ENCODE results near the gene CNIH2. TPM values are rescaled to one million over a fixed set of nuclear protein-coding genes. Genes with fewer than 3 reads are reported as not detected.
"Not testable (repeated sequence)": the region's sequence is repeated elsewhere in the genome, so short reads cannot be mapped to it uniquely, and the experiment has no call there.

The CNIH2 gene
- total RNA-seq, 3 donors from 2014 or later: 1.4 to 1.8 (median 1.7) TPM

GRCh38 chr11:66315921-66316811, 38.2 kb downstream of the CNIH2 start:
- DNase-seq (no peak), ATAC-seq (no peak)
- Mint-ChIP-seq H3K9me3 (no peaks in the 10 kb centered on the region), H3K27me3 (ENCODE audit: low read depth) (peaks cover 2% of the 10 kb centered on the region), H3K4me1 (ENCODE audit: low read depth) (peaks cover 66% of the 10 kb centered on the region), H3K4me3 (no peak overlapping the region), H3K36me3 (ENCODE audit: insufficient read depth) (no peaks in the 10 kb centered on the region)

DNA sequence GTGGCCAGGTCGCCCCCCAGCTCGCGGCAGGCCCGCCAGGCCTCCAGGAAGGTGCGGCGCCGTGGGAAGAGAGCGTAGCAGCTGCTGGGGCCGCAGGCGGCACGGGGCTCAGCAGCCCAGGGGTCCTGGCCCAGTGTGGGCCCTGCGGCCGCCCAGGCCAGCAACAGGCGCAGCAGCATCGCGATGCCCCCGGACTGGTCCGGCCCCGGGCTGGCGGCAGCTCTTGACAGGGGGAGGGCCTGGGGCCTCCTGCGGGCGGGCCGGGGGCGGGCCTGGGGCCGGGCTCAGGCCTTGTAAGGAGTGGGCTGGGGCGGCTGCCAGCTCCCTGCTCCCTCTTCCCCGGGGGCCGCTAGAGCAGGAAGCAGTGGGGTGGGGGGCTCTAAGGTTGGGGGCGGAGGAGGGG, 38.9 kb downstream of the CNIH2 start, which contains the start of gene CD248:
TSS of gene CD248 (minus strand) at position 196 of the 403 bp plus-strand sequence. CDS start at position 179, 17 bp downstream.
- DNase-seq: no peak
- ATAC-seq: no peak
- Mint-ChIP-seq H3K4me1 (ENCODE audit: low read depth) (peaks cover 62% of the 10 kb centered on the region), H3K27me3 (ENCODE audit: low read depth) (peaks cover 2% of the 10 kb centered on the region), H3K9me3 (no peaks in the 10 kb centered on the region), H3K36me3 (ENCODE audit: insufficient read depth) (no peaks in the 10 kb centered on the region), H3K4me3 (peak within 1 kb of the TSS; percentile 47)

- Mint-ChIP-seq H3K4me1 (ENCODE audit: low read depth) (peaks cover 57% of the 10 kb centered on the region), H3K36me3 (ENCODE audit: insufficient read depth) (no peaks in the 10 kb centered on the region), H3K9me3 (no peaks in the 10 kb centered on the region), H3K4me3 (peak overlapping the region; percentile 47), H3K27me3 (ENCODE audit: low read depth) (peaks cover 2% of the 10 kb centered on the region)
- DNase-seq: peak; percentile 28
- ATAC-seq: no peak
Measured at GRCh38 chr11:66317322-66317722, 39.3 kb downstream of the CNIH2 start.

- Mint-ChIP-seq H3K36me3 (ENCODE audit: insufficient read depth) (no peaks in the 10 kb centered on the region), H3K9me3 (no peaks in the 10 kb centered on the region), H3K27me3 (ENCODE audit: low read depth) (peaks cover 2% of the 10 kb centered on the region), H3K4me3 (peak overlapping the region; percentile 21), H3K4me1 (ENCODE audit: low read depth) (peaks cover 55% of the 10 kb centered on the region)
- DNase-seq: no peak
- ATAC-seq: peak; percentile 56 to 58
Measured at GRCh38 chr11:66317723-66318599, 40.0 kb downstream of the CNIH2 start.

DNA sequence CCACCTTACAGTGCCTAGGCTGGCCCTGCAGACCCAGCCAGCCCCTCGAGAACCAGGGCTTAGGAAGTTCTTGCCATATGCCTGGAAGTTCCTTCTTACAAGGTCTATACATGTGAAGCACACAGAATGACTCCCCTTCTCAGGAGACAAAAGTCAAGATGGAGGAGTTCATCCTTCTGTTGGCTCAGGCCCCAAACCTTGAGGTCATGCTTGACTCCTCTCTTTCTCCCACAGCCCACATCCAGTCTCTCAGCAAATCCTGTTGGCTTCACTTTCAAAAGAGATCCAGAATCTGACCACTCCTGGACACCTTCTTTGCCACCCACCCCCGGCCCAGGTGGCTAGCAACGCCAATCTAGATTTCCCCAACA, 40.6 kb downstream of the CNIH2 start:
- DNase-seq: no peak
- Mint-ChIP-seq H3K27me3 (ENCODE audit: low read depth) (peaks cover 2% of the 10 kb centered on the region), H3K4me3 (no peak overlapping the region), H3K36me3 (ENCODE audit: insufficient read depth) (no peaks in the 10 kb centered on the region), H3K9me3 (no peaks in the 10 kb centered on the region), H3K4me1 (ENCODE audit: low read depth) (peaks cover 51% of the 10 kb centered on the region)
- no peak for ATAC-seq

DNA sequence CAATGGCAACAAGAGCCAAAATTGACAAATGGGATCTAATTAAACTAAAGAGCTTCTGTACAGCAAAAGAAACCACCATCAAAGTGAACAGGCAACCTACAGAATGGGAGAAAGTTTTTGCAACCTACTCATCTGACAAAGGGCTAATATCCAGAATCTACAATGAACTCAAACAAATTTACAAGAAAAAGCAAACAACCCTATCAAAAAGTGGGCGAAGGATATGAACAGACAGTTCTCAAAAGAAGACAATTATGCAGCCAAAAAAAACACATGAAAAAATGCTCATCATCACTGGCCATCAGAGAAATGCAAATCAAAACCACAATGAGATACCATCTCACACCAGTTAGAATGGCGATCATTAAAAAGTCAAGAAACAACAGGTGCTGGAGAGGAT, 42.3 kb downstream of the CNIH2 start:
- not testable (repeated sequence) for DNase-seq; H3K27me3 Mint-ChIP-seq (ENCODE audit: low read depth); H3K9me3 Mint-ChIP-seq; H3K36me3 Mint-ChIP-seq (ENCODE audit: insufficient read depth); H3K4me3 Mint-ChIP-seq; ATAC-seq
- peaks cover 39% of the 10 kb centered on the region for H3K4me1 Mint-ChIP-seq (ENCODE audit: low read depth)

- not testable (repeated sequence) for H3K4me3 Mint-ChIP-seq; H3K36me3 Mint-ChIP-seq (ENCODE audit: insufficient read depth); H3K27me3 Mint-ChIP-seq (ENCODE audit: low read depth); ATAC-seq; DNase-seq; H3K9me3 Mint-ChIP-seq
- peaks cover 37% of the 10 kb centered on the region for H3K4me1 Mint-ChIP-seq (ENCODE audit: low read depth)
Measured at GRCh38 chr11:66320748-66321147, 42.8 kb downstream of the CNIH2 start.

DNA sequence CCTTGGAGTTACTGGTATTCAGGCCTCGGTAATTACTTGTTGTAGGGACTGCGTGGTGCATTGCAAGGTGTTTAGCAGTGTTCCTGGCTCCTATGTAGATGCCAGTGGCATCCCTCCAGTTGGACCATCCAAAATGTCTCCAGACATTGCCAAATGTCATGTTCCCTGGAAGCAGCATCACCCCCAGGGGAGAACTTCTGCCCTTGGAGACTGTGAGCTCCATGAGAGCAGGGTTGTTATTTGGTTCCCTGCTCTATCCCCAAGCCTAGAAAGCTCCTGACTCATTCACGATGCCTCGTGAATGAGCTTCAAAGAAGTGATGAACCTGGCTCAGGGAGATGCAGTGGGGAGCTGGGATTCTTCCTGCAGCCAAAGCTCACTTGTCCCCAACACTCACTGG, 43.6 kb downstream of the CNIH2 start:
- peaks cover 39% of the 10 kb centered on the region for H3K4me1 Mint-ChIP-seq (ENCODE audit: low read depth)
- peaks cover 2% of the 10 kb centered on the region for H3K27me3 Mint-ChIP-seq (ENCODE audit: low read depth)
- no peak overlapping the region for H3K4me3 Mint-ChIP-seq
- DNase-seq: no peak
- no peaks in the 10 kb centered on the region for H3K36me3 Mint-ChIP-seq (ENCODE audit: insufficient read depth)
- ATAC-seq: no peak
- H3K9me3 Mint-ChIP-seq: no peaks in the 10 kb centered on the region

DNA sequence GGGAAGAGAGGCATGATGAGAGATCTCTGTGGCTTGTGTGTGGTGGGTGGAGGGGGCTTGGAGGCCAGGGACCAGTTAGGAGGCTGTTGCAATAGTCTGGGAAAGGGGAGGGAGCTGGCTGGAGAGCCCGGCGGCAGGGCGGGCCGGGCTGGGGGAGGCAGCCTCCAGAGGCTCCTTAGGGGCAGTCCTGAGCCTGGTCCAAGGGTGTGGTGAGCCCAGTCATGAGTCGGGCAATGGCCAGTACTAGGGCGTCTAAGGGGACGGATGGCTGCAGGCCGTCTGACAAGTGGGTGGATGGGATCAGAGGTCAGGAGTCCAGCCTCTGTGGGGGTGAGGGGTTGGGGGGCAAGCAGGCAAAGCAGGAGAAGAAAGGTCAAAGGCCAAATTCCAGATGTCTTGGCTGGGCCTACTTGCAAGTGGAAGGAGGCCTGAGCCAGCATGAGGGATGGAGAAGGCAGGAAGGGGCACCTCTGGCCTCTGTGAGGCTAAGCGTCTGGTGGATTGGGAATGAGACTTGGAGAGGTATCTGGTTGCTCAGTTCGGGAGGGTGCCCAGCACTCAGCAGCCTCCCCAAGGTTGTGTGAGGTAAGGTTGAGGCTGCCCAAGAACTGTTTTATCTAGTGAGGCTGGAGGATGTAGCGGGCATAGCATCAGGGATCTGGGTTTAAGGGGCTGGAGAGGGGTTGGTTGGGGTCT, 44.9 kb downstream of the CNIH2 start:
- H3K27me3 Mint-ChIP-seq (ENCODE audit: low read depth): peaks cover 2% of the 10 kb centered on the region
- ATAC-seq (no peak), DNase-seq (no peak)
- H3K4me1 Mint-ChIP-seq (ENCODE audit: low read depth): peaks cover 41% of the 10 kb centered on the region
- no peak overlapping the region for H3K4me3 Mint-ChIP-seq
- H3K36me3 Mint-ChIP-seq (ENCODE audit: insufficient read depth): no peaks in the 10 kb centered on the region
- H3K9me3 Mint-ChIP-seq: no peaks in the 10 kb centered on the region

- peaks cover 41% of the 10 kb centered on the region for H3K4me1 Mint-ChIP-seq (ENCODE audit: low read depth)
- no peaks in the 10 kb centered on the region for H3K36me3 Mint-ChIP-seq (ENCODE audit: insufficient read depth)
- H3K9me3 Mint-ChIP-seq: no peaks in the 10 kb centered on the region
- peaks cover under 1% of the 10 kb centered on the region for H3K27me3 Mint-ChIP-seq (ENCODE audit: low read depth)
- DNase-seq (no peak), ATAC-seq (no peak)
- no peak overlapping the region for H3K4me3 Mint-ChIP-seq
Measured at GRCh38 chr11:66323684-66324083, 45.7 kb downstream of the CNIH2 start.

DNA sequence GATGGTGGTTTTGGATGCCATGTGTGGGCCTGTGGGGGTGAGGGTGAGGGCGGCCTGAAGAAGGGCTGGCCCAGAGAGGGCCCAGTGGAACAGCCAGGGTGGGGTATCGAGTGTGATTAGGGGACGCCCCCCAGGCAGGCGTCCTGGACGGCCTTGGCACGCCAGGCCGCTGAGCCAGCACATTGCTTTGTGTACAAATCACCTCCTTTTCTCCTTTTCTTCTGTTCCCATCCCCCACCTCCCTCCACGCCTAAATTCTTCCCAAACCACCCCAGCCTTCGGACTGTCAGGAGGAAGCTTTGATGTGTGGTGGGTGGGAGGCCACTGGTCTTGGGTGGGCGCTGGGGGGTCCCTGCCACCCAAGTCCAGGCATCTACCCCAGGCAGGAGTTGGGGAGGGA, 46.7 kb downstream of the CNIH2 start:
- DNase-seq (no peak), ATAC-seq (no peak)
- no peaks in the 10 kb centered on the region for H3K9me3 Mint-ChIP-seq
- no peak overlapping the region for H3K4me3 Mint-ChIP-seq
- no peaks in the 10 kb centered on the region for H3K36me3 Mint-ChIP-seq (ENCODE audit: insufficient read depth)
- H3K4me1 Mint-ChIP-seq (ENCODE audit: low read depth): peaks cover 32% of the 10 kb centered on the region
- H3K27me3 Mint-ChIP-seq (ENCODE audit: low read depth): no peaks in the 10 kb centered on the region

DNA sequence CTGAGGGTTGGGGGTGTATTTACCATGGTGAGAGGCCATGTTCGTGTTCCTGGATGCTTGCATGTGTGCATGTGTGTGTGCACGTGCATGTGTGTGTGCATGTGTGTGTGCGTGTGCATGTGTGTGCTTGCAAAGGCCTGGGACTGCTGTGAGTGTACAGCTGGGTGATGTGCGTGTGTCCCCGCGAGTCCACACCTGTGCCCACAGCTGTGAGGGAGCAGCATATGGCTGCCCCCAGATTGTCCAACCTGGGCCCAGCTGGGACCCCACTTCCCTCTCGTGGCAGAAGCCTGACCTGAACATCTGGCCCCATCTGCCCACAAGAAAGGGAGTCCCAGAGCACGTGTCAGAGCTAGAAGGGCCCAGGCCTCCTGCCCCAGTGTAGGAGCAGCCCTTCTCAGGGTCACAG, 47.3 kb downstream of the CNIH2 start:
- ATAC-seq (no peak), DNase-seq (no peak)
- no peak overlapping the region for H3K4me3 Mint-ChIP-seq
- no peaks in the 10 kb centered on the region for H3K27me3 Mint-ChIP-seq (ENCODE audit: low read depth)
- H3K9me3 Mint-ChIP-seq: no peaks in the 10 kb centered on the region
- no peaks in the 10 kb centered on the region for H3K36me3 Mint-ChIP-seq (ENCODE audit: insufficient read depth)
- H3K4me1 Mint-ChIP-seq (ENCODE audit: low read depth): peaks cover 28% of the 10 kb centered on the region

- ATAC-seq: peak; percentile 18 to 21
- H3K9me3 Mint-ChIP-seq: no peaks in the 10 kb centered on the region
- H3K4me3 Mint-ChIP-seq: no peak overlapping the region
- no peaks in the 10 kb centered on the region for H3K27me3 Mint-ChIP-seq (ENCODE audit: low read depth)
- peaks cover 28% of the 10 kb centered on the region for H3K4me1 Mint-ChIP-seq (ENCODE audit: low read depth)
- DNase-seq: no peak
- no peaks in the 10 kb centered on the region for H3K36me3 Mint-ChIP-seq (ENCODE audit: insufficient read depth)
Measured at GRCh38 chr11:66326261-66327111, 48.5 kb downstream of the CNIH2 start.
